H9 (cell line): Measurements from ENCODE around the gene GRIK1. TPM values are rescaled to one million over a fixed set of nuclear protein-coding genes. Genes with fewer than 3 reads are reported as not detected.

ENCODE experiments used
- DNase-seq: peaks from one replicate; pipeline ENCODE4 v3.0.0-alpha.2; 2017
- H2AFZ ChIP-seq: one replicate; pipeline ENCODE4 v1.6.1; 2013; ENCODE audit warnings: mild to moderate bottlenecking, low read length, control low read depth, moderate library complexity
- H2AK5ac ChIP-seq: 2 replicates; pipeline ENCODE4 v1.6.1; 2013; ENCODE audit warnings: low read length, control low read depth, mixed read lengths; ENCODE audit not compliant: insufficient read length
- H2BK120ac ChIP-seq: one replicate; pipeline ENCODE4 v1.6.1; 2013; ENCODE audit warnings: low read depth, mild to moderate bottlenecking, low read length, control low read depth, inconsistent platforms; ENCODE audit not compliant: poor library complexity, severe bottlenecking
- H2BK12ac ChIP-seq: 2 replicates; pipeline ENCODE4 v1.6.1; 2013; ENCODE audit warnings: low read length, control low read depth, mixed read lengths, low read depth; ENCODE audit not compliant: insufficient read length
- H2BK15ac ChIP-seq: 2 replicates; pipeline ENCODE4 v1.6.1; 2013; ENCODE audit warnings: low read depth, low read length, control low read depth
- H2BK20ac ChIP-seq: one replicate; pipeline ENCODE4 v1.6.1; 2013; ENCODE audit warnings: low read depth, mild to moderate bottlenecking, low read length, control low read depth, inconsistent platforms; ENCODE audit not compliant: poor library complexity, severe bottlenecking
- H2BK5ac ChIP-seq: 2 replicates; pipeline ENCODE4 v1.6.1; 2013; ENCODE audit warnings: low read length, control low read depth, mixed read lengths; ENCODE audit not compliant: insufficient read length
- H3K14ac ChIP-seq: 2 replicates; pipeline ENCODE4 v1.6.1; 2013; ENCODE audit warnings: low read length, control low read depth; ENCODE audit not compliant: insufficient read depth
- H3K18ac ChIP-seq: 2 replicates; pipeline ENCODE4 v1.6.1; 2013; ENCODE audit warnings: low read depth, mild to moderate bottlenecking, mixed read lengths, low read length, control low read depth; ENCODE audit not compliant: insufficient read length
- H3K23ac ChIP-seq: 2 replicates; pipeline ENCODE4 v1.6.1; 2013; ENCODE audit warnings: low read length, control low read depth, mixed read lengths, low read depth; ENCODE audit not compliant: insufficient read length
- H3K23me2 ChIP-seq: 2 replicates; pipeline ENCODE4 v1.6.1; 2013; ENCODE audit warnings: low read depth, mild to moderate bottlenecking, mixed read lengths, low read length, control low read depth; ENCODE audit not compliant: insufficient read length, poor library complexity, severe bottlenecking
- H3K27ac ChIP-seq: 2 replicates; pipeline ENCODE4 v1.5.1; 2013; ENCODE audit warnings: low read length, control low read depth, mixed read lengths, low read depth; ENCODE audit not compliant: insufficient read length
- H3K27me3 ChIP-seq: 2 replicates; pipeline ENCODE4 v1.6.1; 2013; ENCODE audit warnings: low read length, control low read depth, inconsistent platforms; ENCODE audit not compliant: insufficient read depth
- H3K4ac ChIP-seq: 2 replicates; pipeline ENCODE4 v1.6.1; 2013; ENCODE audit warnings: low read depth, mild to moderate bottlenecking, control low read depth, inconsistent platforms, low read length, moderate library complexity
- H3K4me1 ChIP-seq: 2 replicates; pipeline ENCODE4 v1.6.1; 2013; ENCODE audit warnings: low read length, control low read depth, inconsistent platforms; ENCODE audit not compliant: insufficient read depth
- H3K4me2 ChIP-seq: 2 replicates; pipeline ENCODE4 v1.6.1; 2013; ENCODE audit warnings: low read length, control low read depth, mixed read lengths; ENCODE audit not compliant: insufficient read length, insufficient read depth
- H3K56ac ChIP-seq: 2 replicates; pipeline ENCODE4 v1.6.1; 2013; ENCODE audit warnings: low read depth, mild to moderate bottlenecking, mixed read lengths, low read length, control low read depth; ENCODE audit not compliant: insufficient read length
- H3K79me1 ChIP-seq: 2 replicates; pipeline ENCODE4 v1.6.1; 2013; ENCODE audit warnings: low read depth, mild to moderate bottlenecking, moderate library complexity, low read length, control low read depth, inconsistent platforms; ENCODE audit not compliant: insufficient read depth, poor library complexity, severe bottlenecking
- H3K79me2 ChIP-seq: 2 replicates; pipeline ENCODE4 v1.6.1; 2013; ENCODE audit warnings: low read length, control low read depth, inconsistent platforms; ENCODE audit not compliant: insufficient read depth
- H3K9ac ChIP-seq: 2 replicates; pipeline ENCODE4 v1.6.1; 2013; ENCODE audit warnings: low read length, control low read depth, mixed read lengths; ENCODE audit not compliant: insufficient read length; ENCODE audit errors: extremely low read depth
- H3K9me3 ChIP-seq: one replicate; pipeline ENCODE4 v1.6.1; 2013; ENCODE audit warnings: low read depth, low read length, inconsistent platforms; ENCODE audit not compliant: control insufficient read depth
- H3T11ph ChIP-seq: one replicate; pipeline ENCODE4 v1.6.1; 2013; ENCODE audit warnings: mild to moderate bottlenecking, low read length, control low read depth, inconsistent platforms
- H4K20me1 ChIP-seq: one replicate; pipeline ENCODE4 v1.6.1; 2013; ENCODE audit not compliant: control insufficient read depth, insufficient read length, insufficient read depth
- H4K5ac ChIP-seq: 2 replicates; pipeline ENCODE4 v1.6.1; 2013; ENCODE audit warnings: low read depth, mild to moderate bottlenecking, mixed read lengths, low read length, control low read depth; ENCODE audit not compliant: insufficient read length
- H4K8ac ChIP-seq: replicated peaks from 2 replicates; pipeline ENCODE4 v1.6.1; 2013; ENCODE audit warnings: low read length, control low read depth, mixed read lengths, low read depth; ENCODE audit not compliant: insufficient read length
- H4K91ac ChIP-seq: 2 replicates; pipeline ENCODE4 v1.6.1; 2013; ENCODE audit warnings: low read depth, mild to moderate bottlenecking, moderate library complexity, mixed read lengths, low read length, control low read depth; ENCODE audit not compliant: insufficient read length
- H3K27ac Mint-ChIP-seq, 3 experiments: 2 replicates in 2 of 3; 3 replicates in 1 of 3; pipeline ENCODE4 v1.8.0; 2020 to 2021; ENCODE audit warnings: mixed read lengths in 3 of 3, mild to moderate bottlenecking in 1 of 3, moderate library complexity in 1 of 3
- H3K27me3 Mint-ChIP-seq: 2 replicates; pipeline ENCODE4 v1.8.0; 2021; ENCODE audit warnings: low read depth, mild to moderate bottlenecking, moderate library complexity, mixed read lengths
- H3K36me3 Mint-ChIP-seq, 3 experiments: 2 replicates in 2 of 3; 3 replicates in 1 of 3; pipeline ENCODE4 v1.8.0; 2020 to 2021; ENCODE audit warnings: low read depth in 3 of 3, mixed read lengths in 3 of 3; ENCODE audit not compliant: insufficient read depth in 1 of 3
- H3K4me1 Mint-ChIP-seq, 2 experiments: 2 replicates each; pipeline ENCODE4 v1.8.0; 2020; ENCODE audit warnings: mixed read lengths in 2 of 2
- H3K4me3 Mint-ChIP-seq, 2 experiments: 2 replicates in 1 of 2; 3 replicates in 1 of 2; pipeline ENCODE4 v1.8.0; 2020 to 2021; ENCODE audit warnings: mild to moderate bottlenecking in 2 of 2, mixed read lengths in 2 of 2, moderate library complexity in 1 of 2
- H3K9me3 Mint-ChIP-seq, 2 experiments: 2 replicates in 1 of 2; 3 replicates in 1 of 2; pipeline ENCODE4 v1.8.0; 2020; ENCODE audit warnings: mild to moderate bottlenecking in 2 of 2, mixed read lengths in 2 of 2, moderate library complexity in 1 of 2
- WGBS: extraction: QIAGEN DNeasy Blood & Tissue Kit; methylation state at CpG from one replicate; pipeline ENCODE4 v1.1.7; 2013; ENCODE audit warnings: missing lambda C conversion rate, low lambda C conversion rate, mixed read lengths; ENCODE audit not compliant: insufficient read length; ENCODE audit errors: extremely low coverage; 5-methylcytosine and 5-hydroxymethylcytosine counted together
- total RNA-seq: library from RNA; stranded (reverse); gene quantifications from 2 replicates; pipeline ENCODE4 v1.2.1, GENCODE V29; 2021
- TF ChIP-seq, protein P1 (sequence below): fragments of 200-600 bp; sonication (generic); conservative IDR thresholded peaks from 3 replicates; pipeline ENCODE4 v1.8.0; 2021; ENCODE audit warnings: antibody characterized with exemption, mild to moderate bottlenecking

Gene GRIK1
- total RNA-seq, 1 experiment from 2014 or later, result not detected

DNA sequence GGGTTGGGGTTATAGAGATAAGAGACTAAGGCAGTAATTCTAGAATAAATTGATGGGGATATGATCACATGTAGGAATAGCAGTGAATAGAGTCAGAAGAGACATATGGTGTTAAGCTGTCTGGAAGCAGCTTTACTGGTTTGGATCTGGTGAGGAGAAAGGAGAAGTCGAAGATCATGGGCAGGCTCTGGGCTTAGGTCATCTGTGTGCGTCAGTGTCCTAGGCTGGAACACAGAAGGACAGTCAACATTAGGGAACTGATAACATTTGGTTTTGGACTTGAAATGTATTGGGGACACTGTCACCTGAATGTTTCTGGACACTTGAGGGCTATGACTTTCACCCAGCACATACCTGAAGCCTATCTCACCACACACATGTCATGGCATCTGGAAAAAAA is 13.9 kb upstream of the GRIK1 start:
- Histone ChIP-seq H3K9ac (no peak overlapping the region), H3K4ac (no peak overlapping the region), H3K9me3 (no peaks in the 10 kb centered on the region), H2BK120ac (no peak overlapping the region), H3K79me2 (no peaks in the 10 kb centered on the region), H3K79me1 (no peaks in the 10 kb centered on the region), H3K56ac (no peak overlapping the region), H4K91ac (no peak overlapping the region), H3T11ph (no peak overlapping the region), H3K18ac (no peak overlapping the region), H3K23me2 (no peaks in the 10 kb centered on the region), H3K27ac (no peak overlapping the region), H3K4me1 (no peaks in the 10 kb centered on the region), H4K5ac (no peak overlapping the region), H2BK5ac (no peak overlapping the region), H3K27me3 (no peaks in the 10 kb centered on the region), H2BK15ac (no peak overlapping the region), H4K8ac (no peak overlapping the region), H2BK20ac (no peak overlapping the region), H2BK12ac (no peak overlapping the region), H2AFZ (no peak overlapping the region), H3K23ac (no peak overlapping the region), H3K14ac (no peak overlapping the region), H3K4me2 (no peak overlapping the region), H4K20me1 (no peaks in the 10 kb centered on the region), H2AK5ac (no peak overlapping the region)
- Mint-ChIP-seq H3K27ac (no peak overlapping the region), H3K4me3 (no peak overlapping the region), H3K9me3 (peaks cover 2 to 3% of the 10 kb centered on the region in 2 experiments; a peak in 2 of 5 replicates), H3K4me1 (peaks cover 10 to 12% of the 10 kb centered on the region in 2 experiments; a peak in 3 of 4 replicates), H3K27me3 (no peaks in the 10 kb centered on the region), H3K36me3 (peaks cover 0 to 4% (median 3%) of the 10 kb centered on the region in 3 experiments; a peak in 4 of 7 replicates)
- no CpG with 5 or more reads among the region's 2 CpGs for WGBS
- no peak for DNase-seq
- TF ChIP-seq, protein P1, sequence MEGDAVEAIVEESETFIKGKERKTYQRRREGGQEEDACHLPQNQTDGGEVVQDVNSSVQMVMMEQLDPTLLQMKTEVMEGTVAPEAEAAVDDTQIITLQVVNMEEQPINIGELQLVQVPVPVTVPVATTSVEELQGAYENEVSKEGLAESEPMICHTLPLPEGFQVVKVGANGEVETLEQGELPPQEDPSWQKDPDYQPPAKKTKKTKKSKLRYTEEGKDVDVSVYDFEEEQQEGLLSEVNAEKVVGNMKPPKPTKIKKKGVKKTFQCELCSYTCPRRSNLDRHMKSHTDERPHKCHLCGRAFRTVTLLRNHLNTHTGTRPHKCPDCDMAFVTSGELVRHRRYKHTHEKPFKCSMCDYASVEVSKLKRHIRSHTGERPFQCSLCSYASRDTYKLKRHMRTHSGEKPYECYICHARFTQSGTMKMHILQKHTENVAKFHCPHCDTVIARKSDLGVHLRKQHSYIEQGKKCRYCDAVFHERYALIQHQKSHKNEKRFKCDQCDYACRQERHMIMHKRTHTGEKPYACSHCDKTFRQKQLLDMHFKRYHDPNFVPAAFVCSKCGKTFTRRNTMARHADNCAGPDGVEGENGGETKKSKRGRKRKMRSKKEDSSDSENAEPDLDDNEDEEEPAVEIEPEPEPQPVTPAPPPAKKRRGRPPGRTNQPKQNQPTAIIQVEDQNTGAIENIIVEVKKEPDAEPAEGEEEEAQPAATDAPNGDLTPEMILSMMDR, result no peak
